Measurements from ENCODE around the gene SEC24C. TPM values are rescaled to one million over a fixed set of nuclear protein-coding genes. Genes with fewer than 3 reads are reported as not detected.

The SEC24C gene
- total RNA-seq, 4 donors from 2014 or later = 47.5 to 65.1 (median 49.6) TPM

DNA sequence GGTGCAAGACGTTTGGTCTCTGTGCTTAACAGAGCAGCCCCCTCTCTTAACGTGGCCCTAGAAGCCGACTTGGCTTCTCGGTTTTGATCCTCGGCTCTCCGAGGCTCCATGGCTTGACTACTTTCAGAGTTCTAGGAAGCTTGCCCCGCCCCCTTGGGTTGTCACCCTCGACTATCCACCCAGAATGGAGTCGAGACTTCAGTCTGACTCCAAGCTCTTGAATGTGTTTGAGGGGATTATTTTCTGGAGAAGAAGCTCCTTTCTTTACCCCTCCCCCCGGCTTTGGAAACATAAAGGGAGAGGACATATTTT is 448 bp downstream of the SEC24C start:
- 0% methylated on average over 1 to 2 of the region's 10 CpGs for WGBS, 2 donors (ENCODE audit: low coverage in 1 of 2)
- Histone ChIP-seq H3K27me3 (no peaks in the 10 kb centered on the region), H3K27ac (peak overlapping the region; percentile 60 to 93 (median 90)), H3K4me1 (peaks cover 0 to 65% (median 9%) of the 10 kb centered on the region in 3 donors), H3K36me3 (peaks cover 0 to 44% of the 10 kb centered on the region in 2 donors), H3K9me3 (no peaks in the 10 kb centered on the region), H3K4me3 (peak overlapping the region; percentile 57 to 91)
- no peak for TF ChIP-seq EP300 (IDR thresholded peaks at IDR 0.05)
- no peak for TF ChIP-seq POLR2AphosphoS5 (IDR thresholded peaks at IDR 0.05)
- TF ChIP-seq, protein P1, sequence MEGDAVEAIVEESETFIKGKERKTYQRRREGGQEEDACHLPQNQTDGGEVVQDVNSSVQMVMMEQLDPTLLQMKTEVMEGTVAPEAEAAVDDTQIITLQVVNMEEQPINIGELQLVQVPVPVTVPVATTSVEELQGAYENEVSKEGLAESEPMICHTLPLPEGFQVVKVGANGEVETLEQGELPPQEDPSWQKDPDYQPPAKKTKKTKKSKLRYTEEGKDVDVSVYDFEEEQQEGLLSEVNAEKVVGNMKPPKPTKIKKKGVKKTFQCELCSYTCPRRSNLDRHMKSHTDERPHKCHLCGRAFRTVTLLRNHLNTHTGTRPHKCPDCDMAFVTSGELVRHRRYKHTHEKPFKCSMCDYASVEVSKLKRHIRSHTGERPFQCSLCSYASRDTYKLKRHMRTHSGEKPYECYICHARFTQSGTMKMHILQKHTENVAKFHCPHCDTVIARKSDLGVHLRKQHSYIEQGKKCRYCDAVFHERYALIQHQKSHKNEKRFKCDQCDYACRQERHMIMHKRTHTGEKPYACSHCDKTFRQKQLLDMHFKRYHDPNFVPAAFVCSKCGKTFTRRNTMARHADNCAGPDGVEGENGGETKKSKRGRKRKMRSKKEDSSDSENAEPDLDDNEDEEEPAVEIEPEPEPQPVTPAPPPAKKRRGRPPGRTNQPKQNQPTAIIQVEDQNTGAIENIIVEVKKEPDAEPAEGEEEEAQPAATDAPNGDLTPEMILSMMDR (IDR thresholded peaks at IDR 0.05) = no peak
- no peak for TF ChIP-seq POLR2A (IDR thresholded peaks at IDR 0.05)
- ATAC-seq = peak; percentile 8

DNA sequence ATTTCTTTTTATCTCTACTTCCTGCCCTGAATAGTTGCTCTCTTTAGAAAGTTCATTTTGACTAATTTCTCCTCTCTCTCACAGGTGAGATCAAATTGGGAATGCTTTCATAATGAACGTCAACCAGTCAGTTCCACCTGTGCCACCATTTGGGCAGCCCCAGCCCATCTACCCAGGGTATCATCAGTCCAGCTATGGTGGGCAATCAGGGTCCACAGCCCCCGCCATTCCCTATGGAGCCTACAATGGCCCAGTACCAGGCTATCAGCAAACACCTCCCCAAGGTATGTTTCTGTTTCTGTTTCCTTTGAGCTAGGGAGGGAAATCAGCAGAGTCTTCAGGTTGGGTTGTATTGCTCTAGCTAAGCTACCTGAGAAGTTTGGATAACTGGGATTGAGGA is 2.5 kb downstream of the SEC24C start:
- H3K9me3 ChIP-seq = no peaks in the 10 kb centered on the region
- H3K4me3 ChIP-seq = no peak overlapping the region
- TF ChIP-seq POLR2AphosphoS5 (IDR thresholded peaks at IDR 0.05) (no peak), POLR2A (IDR thresholded peaks at IDR 0.05) (no peak), EP300 (IDR thresholded peaks at IDR 0.05) (no peak)
- TF ChIP-seq, protein P1 (IDR thresholded peaks at IDR 0.05) = no peak
- no peak for ATAC-seq
- H3K4me1 ChIP-seq = peaks cover 0 to 82% (median 9%) of the 10 kb centered on the region in 3 donors
- H3K27me3 ChIP-seq = no peaks in the 10 kb centered on the region
- H3K36me3 ChIP-seq = peaks cover 0 to 52% of the 10 kb centered on the region in 2 donors
- no peak overlapping the region for H3K27ac ChIP-seq
- 44 to 86% methylated on average over 1 to 2 of the region's 2 CpGs for WGBS, 2 donors (ENCODE audit: low coverage in 1 of 2)

DNA sequence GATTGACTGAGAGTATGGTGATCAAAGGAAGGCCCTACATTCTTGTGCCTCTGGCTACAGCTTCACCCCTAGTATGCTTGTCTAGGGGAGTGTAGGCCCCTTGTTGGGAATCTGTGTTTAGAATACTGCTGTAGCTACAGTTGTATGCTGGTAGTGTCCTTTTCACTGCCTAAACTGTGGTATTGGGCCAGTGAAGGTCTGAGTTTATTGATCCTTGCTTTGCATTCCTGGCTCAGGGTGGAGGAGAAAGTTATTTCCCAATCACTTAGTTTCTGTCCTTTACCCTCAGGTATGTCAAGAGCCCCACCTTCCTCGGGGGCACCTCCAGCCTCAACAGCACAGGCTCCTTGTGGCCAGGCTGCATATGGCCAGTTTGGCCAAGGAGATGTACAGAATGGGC is 6.6 kb downstream of the SEC24C start:
- peaks cover 0 to 93% of the 10 kb centered on the region in 2 donors for H3K36me3 ChIP-seq
- H3K9me3 ChIP-seq = no peaks in the 10 kb centered on the region
- TF ChIP-seq POLR2AphosphoS5 (IDR thresholded peaks at IDR 0.05) = no peak
- TF ChIP-seq, protein P1 (IDR thresholded peaks at IDR 0.05) = no peak
- no peak for TF ChIP-seq EP300 (IDR thresholded peaks at IDR 0.05)
- no peak for TF ChIP-seq POLR2A (IDR thresholded peaks at IDR 0.05)
- no peak for ATAC-seq
- WGBS, 2 donors (ENCODE audit: low coverage in 1 of 2) = 100% methylated on average over 1 of the region's 1 CpG; no CpG with 5 or more reads in 1 of the 2 donors
- no peaks in the 10 kb centered on the region for H3K27me3 ChIP-seq
- peaks cover 0 to 51% (median 0%) of the 10 kb centered on the region in 3 donors for H3K4me1 ChIP-seq
- H3K4me3 ChIP-seq = no peak overlapping the region
- no peak overlapping the region for H3K27ac ChIP-seq

DNA sequence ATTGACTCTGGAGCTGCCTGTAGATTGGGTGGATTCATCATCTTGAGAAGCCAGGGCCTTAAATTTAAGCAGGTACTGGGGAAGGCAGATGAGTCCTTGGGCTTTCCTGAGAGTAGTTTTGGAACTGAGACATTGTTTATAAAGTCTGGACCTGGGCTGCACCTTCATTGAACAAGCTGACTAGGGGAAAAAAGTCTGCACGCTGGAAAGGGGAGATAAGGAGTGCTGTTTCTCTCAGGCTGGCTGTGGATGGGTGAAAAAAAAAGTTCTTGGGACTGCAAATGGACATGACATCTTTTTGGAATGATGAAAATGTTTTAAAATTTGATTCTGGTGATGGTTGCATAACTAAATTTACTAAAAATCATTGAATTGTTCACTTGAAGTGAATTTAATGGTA is 12.0 kb downstream of the SEC24C start:
- no peak for ATAC-seq

More for the DNA sequence above, 12.0 kb downstream of the SEC24C start:
- Histone ChIP-seq H3K4me3 (no peak overlapping the region), H3K36me3 (peaks cover 0 to 92% of the 10 kb centered on the region in 2 donors), H3K27me3 (no peaks in the 10 kb centered on the region), H3K27ac (no peak overlapping the region), H3K4me1 (peaks cover 0 to 8% (median 0%) of the 10 kb centered on the region in 3 donors), H3K9me3 (no peaks in the 10 kb centered on the region)
- TF ChIP-seq POLR2A (IDR thresholded peaks at IDR 0.05) (no peak), EP300 (IDR thresholded peaks at IDR 0.05) (no peak), POLR2AphosphoS5 (IDR thresholded peaks at IDR 0.05) (no peak)
- TF ChIP-seq, protein P1 (IDR thresholded peaks at IDR 0.05) = no peak
- WGBS, 2 donors (ENCODE audit: low coverage in 1 of 2) = 27 to 86% methylated on average over 1 of the region's 1 CpG

Data from gastroesophageal sphincter (tissue), 4 donors.